Lower leg skin (tissue), 4 donors: Measurements from ENCODE around the gene EPHA1. TPM values are rescaled to one million over a fixed set of nuclear protein-coding genes. Genes with fewer than 3 reads are reported as not detected.
A peak's percentile ranks its signal among the peaks of the same experiment; 100 is the strongest.

Experiments used
- DNase-seq, 2 donors: peaks; one replicate each; pipeline ENCODE4 v3.0.0-alpha.2; 2019; ENCODE audit warnings: low spot score in 2 of 2
- H3K4me3 ChIP-seq: fragments of 200-600 bp; sonication (generic); 2 replicates; pipeline ENCODE4 v1.5.1; 2017; ENCODE audit warnings: mild to moderate bottlenecking, low read depth; ENCODE audit not compliant: poor library complexity, severe bottlenecking
- CTCF ChIP-seq, 3 donors: fragments of 450-650 bp; IDR thresholded peaks; one replicate each; pipeline ENCODE4 v1.5.1; 2016; ENCODE audit warnings: antibody characterized with exemption in 3 of 3, mild to moderate bottlenecking in 3 of 3, moderate library complexity in 2 of 3
- POLR2A ChIP-seq, 2 donors: fragments of 450-650 bp; IDR thresholded peaks; one replicate each; pipeline ENCODE4 v1.6.1; 2016 to 2017; ENCODE audit warnings: antibody characterized with exemption in 2 of 2, mild to moderate bottlenecking in 1 of 2, moderate library complexity in 1 of 2
- WGBS, 2 donors: methylation state at CpG; one replicate each; pipeline ENCODE4 v1.1.5; 2018; 5-methylcytosine and 5-hydroxymethylcytosine counted together
- intact Hi-C: fragments of 100-400 bp; cut with DNase I; formaldehyde crosslinking; loops from one replicate; pipeline ENCODE4 v1.15.0; 2023; ENCODE audit warnings: low total_unique reads
- total RNA-seq, 4 donors: library from RNA; depleted of rRNA; stranded (reverse); fragments of >200 nt; gene quantifications; one replicate each; pipeline ENCODE4 v1.1.0, GENCODE V29; 2016

The EPHA1 gene
- total RNA-seq, 4 donors from 2014 or later, result 51.7 to 94.5 (median 64.2) TPM

- DNase-seq, result no peak
- WGBS, 2 donors, result 82 to 92% methylated on average over 4 of the region's 4 CpGs
- no peak for TF ChIP-seq POLR2A (IDR thresholded peaks at IDR 0.05)
- TF ChIP-seq CTCF (IDR thresholded peaks at IDR 0.05), result no peak
- H3K4me3 ChIP-seq, result no peak overlapping the region
- intact Hi-C loops, result no loop called here
Measured at GRCh38 chr7:143373255-143373794, 35.3 kb downstream of the EPHA1 start.

DNA sequence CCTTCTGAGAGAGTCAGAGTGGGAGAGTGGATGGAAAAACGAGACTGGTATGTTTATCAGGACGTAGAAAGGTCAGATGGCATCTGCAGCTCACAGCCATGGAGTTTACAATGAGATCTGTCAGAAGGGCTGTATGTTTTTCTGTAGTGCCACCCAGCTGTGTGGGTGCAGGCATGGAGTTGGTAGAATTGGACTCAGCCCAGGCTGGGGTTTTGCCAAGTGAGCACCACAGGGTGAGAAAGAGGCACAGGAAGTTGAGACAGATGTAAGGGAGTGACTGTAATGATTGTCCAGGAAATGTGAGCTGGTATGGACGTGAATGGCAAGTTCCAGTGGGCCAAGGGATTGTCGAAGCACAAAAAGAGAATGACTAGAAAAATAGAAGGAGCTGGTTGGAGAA is 36.6 kb downstream of the EPHA1 start:
- peak in 1 of 2 donors; percentile 63 for DNase-seq
- TF ChIP-seq CTCF (IDR thresholded peaks at IDR 0.05) (no peak), POLR2A (IDR thresholded peaks at IDR 0.05) (no peak)
- WGBS, 2 donors, result 45 to 48% methylated on average over 4 of the region's 4 CpGs
- intact Hi-C loops, result no loop called here
- no peak overlapping the region for H3K4me3 ChIP-seq

GRCh38 chr7:143369678-143370651 is 38.7 kb downstream of the EPHA1 start:
- DNase-seq, result no peak
- 79 to 82% methylated on average over 12 of the region's 12 CpGs for WGBS, 2 donors
- intact Hi-C loops, result loop anchor here (2.0 kb wide), 1 partner anchor 47 kb away; no protein-coding TSS in a partner anchor
- no peak overlapping the region for H3K4me3 ChIP-seq
- TF ChIP-seq CTCF (IDR thresholded peaks at IDR 0.05) (no peak), POLR2A (IDR thresholded peaks at IDR 0.05) (no peak)

- intact Hi-C loops, result no loop called here
- WGBS, 2 donors, result 96 to 100% methylated on average over 1 of the region's 1 CpG
Measured at GRCh38 chr7:143368387-143368786, 40.3 kb downstream of the EPHA1 start.

DNA sequence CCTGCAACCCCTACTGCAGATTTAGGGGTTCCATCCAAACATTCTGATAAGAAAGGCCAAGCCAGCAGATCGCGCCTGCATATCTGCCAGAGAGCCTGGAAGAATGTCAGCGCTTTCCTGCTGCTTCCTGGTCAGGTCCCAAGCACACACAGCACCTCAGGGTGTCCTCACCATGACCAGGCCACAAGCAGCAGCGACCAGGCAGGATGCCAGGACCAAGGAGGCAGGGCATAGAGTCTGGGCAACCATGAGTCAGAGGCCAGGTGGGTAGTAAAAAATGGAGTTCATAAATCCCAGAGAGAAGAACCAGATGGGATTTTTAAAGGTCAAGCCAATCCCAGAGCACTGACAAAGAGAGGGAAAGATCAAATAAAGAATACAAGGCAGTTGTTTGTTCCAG is 40.7 kb downstream of the EPHA1 start:
- 81 to 87% methylated on average over 4 of the region's 4 CpGs for WGBS, 2 donors
- TF ChIP-seq CTCF (IDR thresholded peaks at IDR 0.05) (no peak), POLR2A (IDR thresholded peaks at IDR 0.05) (no peak)
- intact Hi-C loops, result no loop called here
- no peak for DNase-seq
- H3K4me3 ChIP-seq, result no peak overlapping the region

More at GRCh38 chr7:143368387-143368786, 40.3 kb downstream of the EPHA1 start:
- no peak for DNase-seq
- no peak overlapping the region for H3K4me3 ChIP-seq
- TF ChIP-seq POLR2A (IDR thresholded peaks at IDR 0.05) (no peak), CTCF (IDR thresholded peaks at IDR 0.05) (no peak)
